PC-9 (cell line): ENCODE measurements around the gene TMEM196.

Source experiments
- EZH2 ChIP-seq: fragments of 200-600 bp; sonication (generic); IDR thresholded peaks from 2 replicates; pipeline ENCODE4 v1.8.0; 2017; ENCODE audit warnings: antibody characterized with exemption, low read depth
- TF ChIP-seq, protein P1 (sequence below): fragments of 200-600 bp; sonication (generic); conservative IDR thresholded peaks from 2 replicates; pipeline ENCODE4 v1.6.1; 2017; ENCODE audit warnings: mixed run types, antibody characterized with exemption, mild to moderate bottlenecking, moderate library complexity

DNA sequence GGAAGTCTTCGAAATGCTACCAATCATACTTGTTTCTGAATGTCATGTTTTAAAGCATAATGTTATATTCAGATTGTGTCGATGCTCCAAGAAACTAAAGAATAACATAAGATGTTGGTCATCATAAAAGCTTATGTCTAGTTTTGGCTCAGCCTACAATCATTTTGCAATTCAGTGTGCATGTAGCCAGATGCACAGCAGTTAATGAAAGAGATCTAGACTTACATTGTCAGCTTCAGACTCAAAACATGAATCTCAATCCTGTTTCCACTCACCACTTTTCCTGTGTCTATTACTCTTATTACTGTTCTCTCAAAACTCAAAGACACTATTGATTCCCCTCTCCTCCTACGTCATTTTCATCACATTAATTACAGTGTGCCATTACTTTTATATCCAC is 21.4 kb downstream of the TMEM196 start:
- TF ChIP-seq, protein P1, sequence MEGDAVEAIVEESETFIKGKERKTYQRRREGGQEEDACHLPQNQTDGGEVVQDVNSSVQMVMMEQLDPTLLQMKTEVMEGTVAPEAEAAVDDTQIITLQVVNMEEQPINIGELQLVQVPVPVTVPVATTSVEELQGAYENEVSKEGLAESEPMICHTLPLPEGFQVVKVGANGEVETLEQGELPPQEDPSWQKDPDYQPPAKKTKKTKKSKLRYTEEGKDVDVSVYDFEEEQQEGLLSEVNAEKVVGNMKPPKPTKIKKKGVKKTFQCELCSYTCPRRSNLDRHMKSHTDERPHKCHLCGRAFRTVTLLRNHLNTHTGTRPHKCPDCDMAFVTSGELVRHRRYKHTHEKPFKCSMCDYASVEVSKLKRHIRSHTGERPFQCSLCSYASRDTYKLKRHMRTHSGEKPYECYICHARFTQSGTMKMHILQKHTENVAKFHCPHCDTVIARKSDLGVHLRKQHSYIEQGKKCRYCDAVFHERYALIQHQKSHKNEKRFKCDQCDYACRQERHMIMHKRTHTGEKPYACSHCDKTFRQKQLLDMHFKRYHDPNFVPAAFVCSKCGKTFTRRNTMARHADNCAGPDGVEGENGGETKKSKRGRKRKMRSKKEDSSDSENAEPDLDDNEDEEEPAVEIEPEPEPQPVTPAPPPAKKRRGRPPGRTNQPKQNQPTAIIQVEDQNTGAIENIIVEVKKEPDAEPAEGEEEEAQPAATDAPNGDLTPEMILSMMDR = no peak
- TF ChIP-seq EZH2 = no peak
